ENCODE data around the gene DHX9. TPM values are rescaled to one million over a fixed set of nuclear protein-coding genes. Genes with fewer than 3 reads are reported as not detected.

The DHX9 gene
- total and polyA plus RNA-seq, 2 of the 13 experiments (the other 11 are each of a cell fraction or from before 2014, with no cell fraction given), result 84.8 to 211 TPM

DNA sequence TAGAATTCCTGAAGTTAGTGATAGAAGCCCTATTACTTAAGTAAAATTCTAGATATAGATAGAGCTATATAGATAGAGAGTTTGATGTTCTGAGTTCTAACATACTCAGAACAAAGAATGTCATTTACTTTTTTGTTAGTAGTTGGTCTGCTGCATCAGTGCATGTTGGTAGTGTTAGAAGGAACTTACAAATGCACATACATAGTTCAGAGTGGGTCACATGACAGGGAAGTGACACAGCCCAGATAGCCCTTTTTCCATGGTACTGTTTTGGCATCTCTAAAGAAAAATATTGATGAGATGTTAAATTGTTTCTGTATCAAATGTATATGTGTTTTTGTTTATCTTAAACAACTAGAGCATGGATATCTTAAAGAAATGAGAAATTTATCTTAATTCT is 45.7 kb downstream of the DHX9 start:
- no peak overlapping the region for H3K4me3 ChIP-seq (replicated peaks in 1 of 3; ENCODE audit: insufficient read depth in 1 of 3, low read depth in 2 of 3, low read length in 3 of 3)
- H3K4me1 ChIP-seq (ENCODE audit: insufficient read depth, low read length), result no peaks in the 10 kb centered on the region
- CTCF ChIA-PET (ENCODE audit: low intra/inter-chr PET ratio, low total read pairs), result no interaction called here
- H3K36me3 ChIP-seq (replicated peaks in 1 of 2; ENCODE audit: control insufficient read depth in 1 of 2, insufficient read depth in 2 of 2, low read length in 2 of 2), result peaks cover 23 to 76% of the 10 kb centered on the region in 2 experiments
- no peak overlapping the region for H3K9ac ChIP-seq (ENCODE audit: insufficient read depth, low read depth, low read length)
- no TSS peak for BruUV-seq (replicated peaks)
- H4K20me1 ChIP-seq (ENCODE audit: insufficient read depth, low read length), result peaks cover 3% of the 10 kb centered on the region; the same call in 1 of the 2 replicates
- no peaks in the 10 kb centered on the region for H3K27me3 ChIP-seq (ENCODE audit: control insufficient read depth in 1 of 2, insufficient read depth in 2 of 2, low read length in 2 of 2)
- intact Hi-C loops (cut with micrococcal nuclease; ENCODE audit: unreplicated experiment), result no loop called here
- no peak for TF ChIP-seq CHCHD3 (CRISPR knock-in tag; IDR thresholded peaks at IDR 0.05)
- TF ChIP-seq MED13 (CRISPR knock-in tag; IDR thresholded peaks at IDR 0.05), result no peak
- no peak for TF ChIP-seq NCOA5 (CRISPR knock-in tag; IDR thresholded peaks at IDR 0.05)
- TF ChIP-seq, protein P1, sequence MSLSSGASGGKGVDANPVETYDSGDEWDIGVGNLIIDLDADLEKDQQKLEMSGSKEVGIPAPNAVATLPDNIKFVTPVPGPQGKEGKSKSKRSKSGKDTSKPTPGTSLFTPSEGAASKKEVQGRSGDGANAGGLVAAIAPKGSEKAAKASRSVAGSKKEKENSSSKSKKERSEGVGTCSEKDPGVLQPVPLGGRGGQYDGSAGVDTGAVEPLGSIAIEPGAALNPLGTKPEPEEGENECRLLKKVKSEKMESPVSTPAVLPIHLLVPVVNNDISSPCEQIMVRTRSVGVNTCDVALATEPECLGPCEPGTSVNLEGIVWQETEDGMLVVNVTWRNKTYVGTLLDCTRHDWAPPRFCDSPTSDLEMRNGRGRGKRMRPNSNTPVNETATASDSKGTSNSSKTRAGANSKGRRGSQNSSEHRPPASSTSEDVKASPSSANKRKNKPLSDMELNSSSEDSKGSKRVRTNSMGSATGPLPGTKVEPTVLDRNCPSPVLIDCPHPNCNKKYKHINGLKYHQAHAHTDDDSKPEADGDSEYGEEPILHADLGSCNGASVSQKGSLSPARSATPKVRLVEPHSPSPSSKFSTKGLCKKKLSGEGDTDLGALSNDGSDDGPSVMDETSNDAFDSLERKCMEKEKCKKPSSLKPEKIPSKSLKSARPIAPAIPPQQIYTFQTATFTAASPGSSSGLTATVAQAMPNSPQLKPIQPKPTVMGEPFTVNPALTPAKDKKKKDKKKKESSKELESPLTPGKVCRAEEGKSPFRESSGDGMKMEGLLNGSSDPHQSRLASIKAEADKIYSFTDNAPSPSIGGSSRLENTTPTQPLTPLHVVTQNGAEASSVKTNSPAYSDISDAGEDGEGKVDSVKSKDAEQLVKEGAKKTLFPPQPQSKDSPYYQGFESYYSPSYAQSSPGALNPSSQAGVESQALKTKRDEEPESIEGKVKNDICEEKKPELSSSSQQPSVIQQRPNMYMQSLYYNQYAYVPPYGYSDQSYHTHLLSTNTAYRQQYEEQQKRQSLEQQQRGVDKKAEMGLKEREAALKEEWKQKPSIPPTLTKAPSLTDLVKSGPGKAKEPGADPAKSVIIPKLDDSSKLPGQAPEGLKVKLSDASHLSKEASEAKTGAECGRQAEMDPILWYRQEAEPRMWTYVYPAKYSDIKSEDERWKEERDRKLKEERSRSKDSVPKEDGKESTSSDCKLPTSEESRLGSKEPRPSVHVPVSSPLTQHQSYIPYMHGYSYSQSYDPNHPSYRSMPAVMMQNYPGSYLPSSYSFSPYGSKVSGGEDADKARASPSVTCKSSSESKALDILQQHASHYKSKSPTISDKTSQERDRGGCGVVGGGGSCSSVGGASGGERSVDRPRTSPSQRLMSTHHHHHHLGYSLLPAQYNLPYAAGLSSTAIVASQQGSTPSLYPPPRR (CRISPR knock-in tag; IDR thresholded peaks at IDR 0.05; ENCODE audit: borderline replicate concordance), result no peak
- in situ Hi-C loops (cut with HindIII; ENCODE audit: extremely low pct_ligation_motif_present, low pct_unique_long_range_greater_than_20kb), result loop anchor here (5.0 kb wide), 1 partner anchor 38 kb away; no protein-coding TSS in a partner anchor
- DNase-seq (ENCODE audit: low spot score) (no peak), FAIRE-seq (no peak), ATAC-seq (no peak)
- H3K79me2 ChIP-seq (ENCODE audit: insufficient read depth, low read length), result no peaks in the 10 kb centered on the region
- H2AFZ ChIP-seq (ENCODE audit: low read length), result no peak overlapping the region
- POLR2A ChIA-PET, result no interaction called here
- H3K9me3 ChIP-seq (ENCODE audit: low read length), result no peaks in the 10 kb centered on the region
- no peak overlapping the region for H3K27ac ChIP-seq (ENCODE audit: extremely low read length, insufficient read depth, low read length)
- no peak overlapping the region for H3K4me2 ChIP-seq (ENCODE audit: low read depth, low read length)
